HL-60 (cell line): ENCODE measurements around the gene TRPC4AP.

ENCODE experiments used
- GABPA ChIP-seq: IDR thresholded peaks from 2 replicates; pipeline ENCODE4 v1.6.1; 2012; ENCODE audit warnings: low read depth
- POLR2AphosphoS5 ChIP-seq: IDR thresholded peaks from 2 replicates; pipeline ENCODE4 v1.6.1; 2012; ENCODE audit warnings: low read depth
- REST ChIP-seq: IDR thresholded peaks from 2 replicates; pipeline ENCODE4 v1.6.1; 2012; ENCODE audit warnings: low read depth; ENCODE audit not compliant: insufficient replicate concordance
- TF ChIP-seq, protein P1 (sequence below): IDR thresholded peaks from one replicate; pipeline ENCODE4 v1.5.1; 2011; ENCODE audit warnings: low read length, control low read depth, inconsistent platforms; ENCODE audit not compliant: insufficient read depth

- TF ChIP-seq, protein P1, sequence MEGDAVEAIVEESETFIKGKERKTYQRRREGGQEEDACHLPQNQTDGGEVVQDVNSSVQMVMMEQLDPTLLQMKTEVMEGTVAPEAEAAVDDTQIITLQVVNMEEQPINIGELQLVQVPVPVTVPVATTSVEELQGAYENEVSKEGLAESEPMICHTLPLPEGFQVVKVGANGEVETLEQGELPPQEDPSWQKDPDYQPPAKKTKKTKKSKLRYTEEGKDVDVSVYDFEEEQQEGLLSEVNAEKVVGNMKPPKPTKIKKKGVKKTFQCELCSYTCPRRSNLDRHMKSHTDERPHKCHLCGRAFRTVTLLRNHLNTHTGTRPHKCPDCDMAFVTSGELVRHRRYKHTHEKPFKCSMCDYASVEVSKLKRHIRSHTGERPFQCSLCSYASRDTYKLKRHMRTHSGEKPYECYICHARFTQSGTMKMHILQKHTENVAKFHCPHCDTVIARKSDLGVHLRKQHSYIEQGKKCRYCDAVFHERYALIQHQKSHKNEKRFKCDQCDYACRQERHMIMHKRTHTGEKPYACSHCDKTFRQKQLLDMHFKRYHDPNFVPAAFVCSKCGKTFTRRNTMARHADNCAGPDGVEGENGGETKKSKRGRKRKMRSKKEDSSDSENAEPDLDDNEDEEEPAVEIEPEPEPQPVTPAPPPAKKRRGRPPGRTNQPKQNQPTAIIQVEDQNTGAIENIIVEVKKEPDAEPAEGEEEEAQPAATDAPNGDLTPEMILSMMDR: no peak
- no peak for TF ChIP-seq REST
- TF ChIP-seq GABPA: no peak
- TF ChIP-seq POLR2AphosphoS5: no peak
These were observed 67.5 kb downstream of the TRPC4AP start for GRCh38 chr20:35025116-35025515.
